ENCODE data around the gene WWOX.

Gene WWOX

DNA sequence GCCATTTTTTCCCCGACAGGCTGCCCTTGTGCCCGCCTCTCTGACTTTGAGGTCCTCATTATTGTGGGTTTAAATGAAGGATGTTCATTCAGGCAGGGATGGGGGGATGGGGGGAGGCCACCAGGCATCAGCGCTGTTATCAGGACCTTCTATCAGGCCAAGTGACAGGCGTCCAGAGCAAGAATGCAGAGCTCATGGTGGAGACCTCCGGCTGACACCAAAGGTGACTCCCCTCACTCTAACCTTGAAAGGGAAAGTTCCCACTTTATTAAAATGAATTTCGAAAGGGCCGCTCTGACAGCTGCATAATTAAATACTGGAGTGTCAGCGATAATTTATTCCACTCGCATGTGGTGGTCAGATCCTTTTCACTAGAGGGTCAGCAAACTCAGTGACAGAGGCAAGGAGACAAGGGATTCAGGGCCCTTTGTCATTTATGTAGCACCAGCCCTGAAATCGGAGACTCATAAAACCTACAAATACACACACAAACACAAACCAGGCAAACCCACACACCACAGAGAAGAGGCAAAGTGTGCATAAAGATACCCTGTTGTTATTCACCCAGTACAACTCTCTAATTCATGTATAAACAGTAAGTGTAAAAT is 1065.0 kb downstream of the WWOX start:
- no peak overlapping the region for H3K4me3 ChIP-seq (ENCODE audit: low read depth, low read length)
- DNase-seq (ENCODE audit: low read depth), result no peak
- TF ChIP-seq, protein P1, sequence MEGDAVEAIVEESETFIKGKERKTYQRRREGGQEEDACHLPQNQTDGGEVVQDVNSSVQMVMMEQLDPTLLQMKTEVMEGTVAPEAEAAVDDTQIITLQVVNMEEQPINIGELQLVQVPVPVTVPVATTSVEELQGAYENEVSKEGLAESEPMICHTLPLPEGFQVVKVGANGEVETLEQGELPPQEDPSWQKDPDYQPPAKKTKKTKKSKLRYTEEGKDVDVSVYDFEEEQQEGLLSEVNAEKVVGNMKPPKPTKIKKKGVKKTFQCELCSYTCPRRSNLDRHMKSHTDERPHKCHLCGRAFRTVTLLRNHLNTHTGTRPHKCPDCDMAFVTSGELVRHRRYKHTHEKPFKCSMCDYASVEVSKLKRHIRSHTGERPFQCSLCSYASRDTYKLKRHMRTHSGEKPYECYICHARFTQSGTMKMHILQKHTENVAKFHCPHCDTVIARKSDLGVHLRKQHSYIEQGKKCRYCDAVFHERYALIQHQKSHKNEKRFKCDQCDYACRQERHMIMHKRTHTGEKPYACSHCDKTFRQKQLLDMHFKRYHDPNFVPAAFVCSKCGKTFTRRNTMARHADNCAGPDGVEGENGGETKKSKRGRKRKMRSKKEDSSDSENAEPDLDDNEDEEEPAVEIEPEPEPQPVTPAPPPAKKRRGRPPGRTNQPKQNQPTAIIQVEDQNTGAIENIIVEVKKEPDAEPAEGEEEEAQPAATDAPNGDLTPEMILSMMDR (IDR thresholded peaks at IDR 0.05; ENCODE audit: insufficient read depth, low read depth, low read length, missing control alignments), result no peak

DNA sequence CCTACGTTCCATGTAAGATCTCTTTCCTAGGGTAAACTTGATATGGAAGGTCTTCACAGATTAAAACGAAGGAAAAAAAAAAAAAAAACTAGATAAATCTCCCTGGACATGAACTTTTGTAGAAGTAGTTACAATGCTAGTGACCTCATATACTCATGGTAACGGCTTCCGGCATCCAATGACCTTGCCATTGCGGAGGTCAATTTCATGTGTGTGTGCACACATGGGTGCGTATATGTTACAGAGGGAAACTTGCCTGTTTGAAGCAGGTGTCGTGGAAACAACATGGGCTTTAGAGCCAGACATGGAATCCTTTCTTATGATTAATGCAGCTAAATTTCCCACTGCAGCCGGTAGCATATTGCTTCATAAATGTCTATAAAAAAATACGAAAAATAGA is 1065.6 kb downstream of the WWOX start:
- TF ChIP-seq, protein P1 (IDR thresholded peaks at IDR 0.05; ENCODE audit: insufficient read depth, low read depth, low read length, missing control alignments), result no peak
- no peak overlapping the region for H3K4me3 ChIP-seq (ENCODE audit: low read depth, low read length)
- DNase-seq (ENCODE audit: low read depth), result no peak

DNA sequence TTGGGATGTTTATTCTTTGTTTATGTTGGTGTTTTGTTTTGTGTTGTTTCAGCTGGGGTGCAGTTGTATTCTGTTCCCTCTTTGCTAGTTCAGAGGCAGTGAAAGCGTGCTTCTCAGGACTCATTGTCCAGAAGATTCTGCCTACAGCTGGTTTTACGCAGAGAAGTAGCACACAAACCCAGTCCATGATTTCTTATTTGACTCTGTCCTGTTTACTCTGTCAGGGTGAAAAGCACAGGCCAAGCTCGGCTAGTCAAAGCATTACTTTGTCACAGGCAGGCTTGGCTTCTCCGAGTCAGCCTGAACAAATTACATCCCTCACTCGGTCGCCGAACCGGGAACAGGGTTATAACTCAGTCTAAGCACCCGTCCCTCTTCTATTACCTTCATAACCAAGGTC is 1066.1 kb downstream of the WWOX start:
- TF ChIP-seq, protein P1 (IDR thresholded peaks at IDR 0.05; ENCODE audit: insufficient read depth, low read depth, low read length, missing control alignments), result no peak
- no peak for DNase-seq (ENCODE audit: low read depth)
- no peak overlapping the region for H3K4me3 ChIP-seq (ENCODE audit: low read depth, low read length)

DNA sequence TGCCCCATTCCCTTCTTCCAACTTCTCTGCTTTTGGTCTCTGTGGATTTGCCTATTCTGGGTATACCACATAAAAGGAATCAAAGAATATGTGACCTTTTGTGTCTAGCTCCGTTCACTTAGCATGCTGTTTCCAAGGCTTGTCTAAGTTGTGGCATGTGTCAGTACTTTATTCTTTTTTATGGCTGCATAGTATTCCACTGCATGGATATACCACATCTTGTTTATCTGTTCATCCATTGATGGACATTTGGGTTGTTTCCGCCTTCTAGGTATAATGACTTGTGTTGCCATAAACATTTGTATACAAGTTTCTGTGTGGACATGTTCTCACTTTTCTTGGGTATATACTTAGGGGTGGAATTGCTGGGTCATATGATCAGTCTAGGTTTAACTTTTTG is 1068.4 kb downstream of the WWOX start:
- H3K4me3 ChIP-seq (ENCODE audit: low read depth, low read length), result no peak overlapping the region
- DNase-seq (ENCODE audit: low read depth), result no peak
- TF ChIP-seq, protein P1 (IDR thresholded peaks at IDR 0.05; ENCODE audit: insufficient read depth, low read depth, low read length, missing control alignments), result no peak

DNA sequence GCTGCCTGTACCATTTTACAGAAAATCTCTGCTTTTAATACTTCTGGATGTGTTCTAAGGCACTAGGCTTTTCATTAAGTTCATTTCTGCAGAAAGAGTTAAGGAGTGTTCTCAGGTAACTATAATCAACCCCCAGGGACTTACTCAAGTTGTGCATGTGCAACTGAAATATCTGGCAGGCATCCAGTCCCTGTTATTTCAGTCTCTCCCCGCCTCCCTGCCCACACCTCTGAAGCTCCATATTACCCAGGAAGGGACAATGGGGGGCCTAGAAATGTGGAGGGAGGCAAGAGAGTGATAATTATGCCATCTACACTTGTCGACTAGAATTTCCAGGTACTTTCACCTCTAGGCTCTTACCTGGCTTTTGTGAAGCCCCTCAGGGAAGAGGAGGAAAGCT is 1068.9 kb downstream of the WWOX start:
- TF ChIP-seq, protein P1 (IDR thresholded peaks at IDR 0.05; ENCODE audit: insufficient read depth, low read depth, low read length, missing control alignments), result no peak
- H3K4me3 ChIP-seq (ENCODE audit: low read depth, low read length), result no peak overlapping the region
- DNase-seq (ENCODE audit: low read depth), result no peak

DNA sequence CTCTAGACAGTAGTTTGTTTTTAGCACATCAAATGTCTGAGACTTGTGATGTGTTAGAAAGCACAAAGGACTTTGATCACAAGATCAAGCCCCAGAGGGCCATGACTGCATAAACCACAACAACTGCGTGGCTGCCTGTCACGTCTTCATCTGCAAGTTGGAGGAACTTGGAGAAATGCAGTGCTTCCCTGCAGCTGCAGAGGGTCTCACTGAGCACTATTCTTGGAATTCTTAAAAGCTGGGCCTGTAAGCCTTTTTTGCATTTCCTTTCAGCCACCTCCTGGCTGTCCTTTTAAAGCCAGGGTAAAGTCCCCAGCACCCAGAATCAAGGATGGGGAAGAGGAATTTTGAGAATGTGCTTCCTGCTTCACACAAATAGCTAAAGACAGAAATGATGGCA is 1069.8 kb downstream of the WWOX start:
- TF ChIP-seq, protein P1 (IDR thresholded peaks at IDR 0.05; ENCODE audit: insufficient read depth, low read depth, low read length, missing control alignments), result no peak
- DNase-seq (ENCODE audit: low read depth), result no peak
- H3K4me3 ChIP-seq (ENCODE audit: low read depth, low read length), result no peak overlapping the region

DNA sequence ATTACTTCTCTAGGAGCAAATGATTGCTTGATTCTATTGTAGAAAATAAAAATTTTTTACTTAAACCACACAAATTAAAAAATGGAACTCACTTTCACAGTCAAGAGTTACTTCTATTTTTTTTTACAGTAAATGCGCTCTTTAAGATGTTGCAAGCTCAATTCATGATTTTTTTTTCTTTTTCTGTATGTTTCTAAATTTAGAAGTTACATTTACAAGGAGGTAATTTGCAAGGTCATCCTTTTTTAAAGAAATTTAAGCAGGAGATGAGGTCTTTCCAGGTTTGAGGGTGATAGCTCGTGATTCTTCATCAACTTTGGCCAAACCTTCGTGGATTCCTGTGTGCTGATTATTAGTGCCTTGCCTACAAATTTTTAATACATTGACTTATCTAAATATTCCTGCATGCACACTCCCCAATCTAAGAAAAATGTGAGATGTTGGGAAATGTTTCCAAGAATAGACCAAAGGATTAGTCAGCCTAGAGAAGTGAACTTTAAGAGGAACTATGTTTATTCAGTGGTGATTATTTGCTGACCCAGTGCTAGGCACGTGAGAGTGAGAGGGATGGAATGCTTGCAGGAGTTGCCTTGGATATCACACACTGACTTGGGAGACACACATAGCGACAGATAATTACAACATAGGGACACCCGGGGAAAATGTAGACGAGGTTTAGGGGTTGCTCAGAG is 1071.2 kb downstream of the WWOX start:
- no peak overlapping the region for H3K4me3 ChIP-seq (ENCODE audit: low read depth, low read length)
- DNase-seq (ENCODE audit: low read depth), result no peak
- TF ChIP-seq, protein P1 (IDR thresholded peaks at IDR 0.05; ENCODE audit: insufficient read depth, low read depth, low read length, missing control alignments), result no peak
